Activated T-helper 2 cell treated with anti-CD3 and anti-CD28 coated beads, Interferon-gamma antibody, Interleukin-2, Interleukin-4, amounts not matched to agents 10 μg/mL and 5 μg/mL and 100 μg/mL, durations not matched to agents 14 hours and 24 hours and 36 hours (primary cell): Measurements from ENCODE around the gene BCL7C. TPM values are rescaled to one million over a fixed set of nuclear protein-coding genes. Genes with fewer than 3 reads are reported as not detected.
"Not testable (repeated sequence)": the region's sequence is repeated elsewhere in the genome, so short reads cannot be mapped to it uniquely, and the experiment has no call there.

Experiments
- DNase-seq: peaks from one replicate; pipeline ENCODE4 v3.0.0; 2021; ENCODE audit warnings: low spot score
- H3K27ac Mint-ChIP-seq: one replicate; pipeline ENCODE4 v1.8.0; 2021; ENCODE audit warnings: mixed read lengths
- H3K27me3 Mint-ChIP-seq: one replicate; pipeline ENCODE4 v1.8.0; 2021; ENCODE audit warnings: low read depth, mixed read lengths
- H3K36me3 Mint-ChIP-seq: one replicate; pipeline ENCODE4 v1.8.0; 2021; ENCODE audit warnings: low read depth, mixed read lengths
- H3K4me1 Mint-ChIP-seq: one replicate; pipeline ENCODE4 v1.8.0; 2021; ENCODE audit warnings: low read depth, mixed read lengths
- H3K4me3 Mint-ChIP-seq: one replicate; pipeline ENCODE4 v1.8.0; 2021; ENCODE audit warnings: low read depth, mild to moderate bottlenecking, moderate library complexity, mixed read lengths
- H3K9me3 Mint-ChIP-seq: one replicate; pipeline ENCODE4 v1.8.0; 2021; ENCODE audit warnings: mixed read lengths
- intact Hi-C: fragments of 100-400 bp; cut with micrococcal nuclease; formaldehyde crosslinking; loops from one replicate; pipeline ENCODE4 v1.15.1; 2023
- total RNA-seq: library from RNA; stranded (reverse); gene quantifications from 2 replicates; pipeline ENCODE4 v1.2.3, GENCODE V29; 2022

Gene BCL7C
- 26.8 and 27.1 TPM in 2 replicates for total RNA-seq

- H3K4me1 Mint-ChIP-seq = peaks cover 26% of the 10 kb centered on the region
- H3K36me3 Mint-ChIP-seq = peaks cover 14% of the 10 kb centered on the region
Measured at GRCh38 chr16:30893744-30894539, at the start of gene BCL7C. TSS of gene BCL7C (minus strand) at chr16:30894077. CDS start at chr16:30893944, 133 bp downstream.

GRCh38 chr16:30942426-30942806 is 48.5 kb upstream of the BCL7C start:
- intact Hi-C loops = loop anchor here (1.0 kb wide), 3 partner anchors 20 to 98 kb away; no protein-coding TSS in a partner anchor
- no peaks in the 10 kb centered on the region for H3K9me3 Mint-ChIP-seq
- DNase-seq = no peak
- H3K27me3 Mint-ChIP-seq = no peaks in the 10 kb centered on the region
- peaks cover 46% of the 10 kb centered on the region for H3K36me3 Mint-ChIP-seq
- H3K27ac Mint-ChIP-seq = peak overlapping the region; percentile 55
- H3K4me3 Mint-ChIP-seq = peak overlapping the region; percentile 60
- H3K4me1 Mint-ChIP-seq = peaks cover 20% of the 10 kb centered on the region

More at GRCh38 chr16:30893744-30894539, at the start of gene BCL7C:
- peak; percentile 82 for DNase-seq
- Mint-ChIP-seq H3K27me3 (no peaks in the 10 kb centered on the region), H3K4me3 (peak within 1 kb of the TSS; percentile 91), H3K9me3 (no peaks in the 10 kb centered on the region), H3K27ac (peak within 1 kb of the TSS; percentile 83)
- intact Hi-C loops = loop anchor here (1.0 kb wide), 1 partner anchor 19 kb away; no protein-coding TSS in a partner anchor

- peak overlapping the region; percentile 69 for H3K27ac Mint-ChIP-seq
Measured at GRCh38 chr16:30941600-30942425, 47.9 kb upstream of the BCL7C start.

GRCh38 chr16:30939571-30939970 is 45.7 kb upstream of the BCL7C start:
- intact Hi-C loops, H3K27ac Mint-ChIP-seq, H3K27me3 Mint-ChIP-seq, DNase-seq, H3K9me3 Mint-ChIP-seq, H3K4me3 Mint-ChIP-seq: not testable (repeated sequence)
- Mint-ChIP-seq H3K4me1 (peaks cover 32% of the 10 kb centered on the region), H3K36me3 (peaks cover 49% of the 10 kb centered on the region)

More at GRCh38 chr16:30941600-30942425, 47.9 kb upstream of the BCL7C start:
- no peaks in the 10 kb centered on the region for H3K9me3 Mint-ChIP-seq
- H3K36me3 Mint-ChIP-seq = peaks cover 46% of the 10 kb centered on the region
- intact Hi-C loops = loop anchor here (1.0 kb wide), 3 partner anchors 20 to 98 kb away; no protein-coding TSS in a partner anchor
- DNase-seq = peak; percentile 70
- H3K4me1 Mint-ChIP-seq = peaks cover 23% of the 10 kb centered on the region
- peak overlapping the region; percentile 60 for H3K4me3 Mint-ChIP-seq
- H3K27me3 Mint-ChIP-seq = no peaks in the 10 kb centered on the region

- H3K27me3 Mint-ChIP-seq = no peaks in the 10 kb centered on the region
- DNase-seq = no peak
- peaks cover 39% of the 10 kb centered on the region for H3K36me3 Mint-ChIP-seq
- no peak overlapping the region for H3K4me3 Mint-ChIP-seq
- no peaks in the 10 kb centered on the region for H3K9me3 Mint-ChIP-seq
- peaks cover 30% of the 10 kb centered on the region for H3K4me1 Mint-ChIP-seq
- peak overlapping the region; percentile 35 for H3K27ac Mint-ChIP-seq
- intact Hi-C loops = no loop called here
Measured at GRCh38 chr16:30937692-30938091, 43.8 kb upstream of the BCL7C start.

- intact Hi-C loops = no loop called here
- H3K4me3 Mint-ChIP-seq = no peak overlapping the region
- peak overlapping the region; percentile 36 for H3K27ac Mint-ChIP-seq
- no peaks in the 10 kb centered on the region for H3K9me3 Mint-ChIP-seq
- DNase-seq = no peak
- peaks cover 35% of the 10 kb centered on the region for H3K36me3 Mint-ChIP-seq
- peaks cover 19% of the 10 kb centered on the region for H3K4me1 Mint-ChIP-seq
- no peaks in the 10 kb centered on the region for H3K27me3 Mint-ChIP-seq
Measured at GRCh38 chr16:30934827-30935557, 41.1 kb upstream of the BCL7C start.

GRCh38 chr16:30931068-30931650 is 37.3 kb upstream of the BCL7C start:
- DNase-seq = no peak
- Mint-ChIP-seq H3K27me3 (no peaks in the 10 kb centered on the region), H3K9me3 (no peaks in the 10 kb centered on the region), H3K27ac (no peak overlapping the region), H3K36me3 (peaks cover 27% of the 10 kb centered on the region), H3K4me1 (peaks cover 10% of the 10 kb centered on the region), H3K4me3 (no peak overlapping the region)
- intact Hi-C loops = no loop called here

- Mint-ChIP-seq H3K9me3 (no peaks in the 10 kb centered on the region), H3K4me1 (peaks cover 11% of the 10 kb centered on the region), H3K27me3 (no peaks in the 10 kb centered on the region), H3K36me3 (peaks cover 25% of the 10 kb centered on the region), H3K4me3 (no peak overlapping the region), H3K27ac (no peak overlapping the region)
- intact Hi-C loops = no loop called here
- DNase-seq = no peak
Measured at GRCh38 chr16:30930160-30930571, 36.3 kb upstream of the BCL7C start.

- Mint-ChIP-seq H3K27ac (no peak overlapping the region), H3K4me3 (no peak overlapping the region), H3K27me3 (no peaks in the 10 kb centered on the region), H3K36me3 (peaks cover 22% of the 10 kb centered on the region), H3K4me1 (peaks cover 10% of the 10 kb centered on the region), H3K9me3 (no peaks in the 10 kb centered on the region)
- intact Hi-C loops = no loop called here
- no peak for DNase-seq
Measured at GRCh38 chr16:30929167-30929566, 35.3 kb upstream of the BCL7C start.

GRCh38 chr16:30928390-30928789 is 34.5 kb upstream of the BCL7C start:
- no peak overlapping the region for H3K4me3 Mint-ChIP-seq
- H3K27me3 Mint-ChIP-seq = no peaks in the 10 kb centered on the region
- peaks cover 22% of the 10 kb centered on the region for H3K36me3 Mint-ChIP-seq
- intact Hi-C loops = no loop called here
- H3K4me1 Mint-ChIP-seq = peaks cover 10% of the 10 kb centered on the region
- DNase-seq = no peak
- H3K27ac Mint-ChIP-seq = no peak overlapping the region
- no peaks in the 10 kb centered on the region for H3K9me3 Mint-ChIP-seq

GRCh38 chr16:30927789-30928378 is 34.0 kb upstream of the BCL7C start:
- intact Hi-C loops = no loop called here
- Mint-ChIP-seq H3K4me3 (no peak overlapping the region), H3K27ac (no peak overlapping the region), H3K36me3 (peaks cover 22% of the 10 kb centered on the region), H3K9me3 (no peaks in the 10 kb centered on the region), H3K4me1 (peaks cover 10% of the 10 kb centered on the region), H3K27me3 (no peaks in the 10 kb centered on the region)
- DNase-seq = peak; percentile 36
